Inflammatory macrophage treated with lipopolysaccharide for 1 hour (primary cell): Measurements from ENCODE around the gene USPL1.

Experiments
- DNase-seq, 2 donors: peaks; one replicate each; pipeline ENCODE4 v3.0.0-alpha.2; 2020 to 2022

USPL1 gene

GRCh38 chr13:30664689-30665275, 47.1 kb downstream of the USPL1 start:
- DNase-seq: peak; percentile 25 to 56

GRCh38 chr13:30665638-30666037, 47.9 kb downstream of the USPL1 start:
- DNase-seq: no peak

- no peak for DNase-seq
Measured at GRCh38 chr13:30666113-30666512, 48.4 kb downstream of the USPL1 start.

- DNase-seq: no peak
Measured at GRCh38 chr13:30667014-30667413, 49.3 kb downstream of the USPL1 start.

- DNase-seq: no peak
Measured at GRCh38 chr13:30668312-30668711, 50.6 kb downstream of the USPL1 start.

- no peak for DNase-seq
Measured at GRCh38 chr13:30671271-30671815, 53.6 kb downstream of the USPL1 start.

- DNase-seq: peak; percentile 83 to 96
Measured at GRCh38 chr13:30673669-30674521, 56.2 kb downstream of the USPL1 start.

- no peak for DNase-seq
Measured at GRCh38 chr13:30675717-30676116, 58.0 kb downstream of the USPL1 start.

GRCh38 chr13:30676672-30677071, 59.0 kb downstream of the USPL1 start:
- no peak for DNase-seq

- peak in 1 of 2 donors; percentile 43 for DNase-seq
Measured at GRCh38 chr13:30679483-30680330, 62.0 kb downstream of the USPL1 start.

- peak; percentile 82 to 91 for DNase-seq
Measured at GRCh38 chr13:30681843-30682242, 64.1 kb downstream of the USPL1 start.

GRCh38 chr13:30685320-30685859, 67.7 kb downstream of the USPL1 start:
- DNase-seq: no peak

- no peak for DNase-seq
Measured at GRCh38 chr13:30685987-30686386, 68.3 kb downstream of the USPL1 start.

GRCh38 chr13:30687601-30688000, 69.9 kb downstream of the USPL1 start:
- DNase-seq: peak in 1 of 2 donors; percentile 66

- DNase-seq: no peak
Measured at GRCh38 chr13:30689752-30690151, 72.0 kb downstream of the USPL1 start.

GRCh38 chr13:30690282-30691188, 72.8 kb downstream of the USPL1 start:
- peak; percentile 79 for DNase-seq

- DNase-seq: peak in 1 of 2 donors; percentile 64
Measured at GRCh38 chr13:30692113-30692512, 74.4 kb downstream of the USPL1 start.

GRCh38 chr13:30696278-30697176, 78.8 kb downstream of the USPL1 start:
- DNase-seq: peak; percentile 68 to 71

- DNase-seq: peak; percentile 42 to 55
Measured at GRCh38 chr13:30697177-30697953, 79.6 kb downstream of the USPL1 start.

GRCh38 chr13:30697996-30698401, 80.3 kb downstream of the USPL1 start:
- DNase-seq: no peak
